ENCODE data around the gene DMRT3. TPM values are rescaled to one million over a fixed set of nuclear protein-coding genes. Genes with fewer than 3 reads are reported as not detected.

The DMRT3 gene
- total RNA-seq, 6 experiments from 2014 or later, result not detected

DNA sequence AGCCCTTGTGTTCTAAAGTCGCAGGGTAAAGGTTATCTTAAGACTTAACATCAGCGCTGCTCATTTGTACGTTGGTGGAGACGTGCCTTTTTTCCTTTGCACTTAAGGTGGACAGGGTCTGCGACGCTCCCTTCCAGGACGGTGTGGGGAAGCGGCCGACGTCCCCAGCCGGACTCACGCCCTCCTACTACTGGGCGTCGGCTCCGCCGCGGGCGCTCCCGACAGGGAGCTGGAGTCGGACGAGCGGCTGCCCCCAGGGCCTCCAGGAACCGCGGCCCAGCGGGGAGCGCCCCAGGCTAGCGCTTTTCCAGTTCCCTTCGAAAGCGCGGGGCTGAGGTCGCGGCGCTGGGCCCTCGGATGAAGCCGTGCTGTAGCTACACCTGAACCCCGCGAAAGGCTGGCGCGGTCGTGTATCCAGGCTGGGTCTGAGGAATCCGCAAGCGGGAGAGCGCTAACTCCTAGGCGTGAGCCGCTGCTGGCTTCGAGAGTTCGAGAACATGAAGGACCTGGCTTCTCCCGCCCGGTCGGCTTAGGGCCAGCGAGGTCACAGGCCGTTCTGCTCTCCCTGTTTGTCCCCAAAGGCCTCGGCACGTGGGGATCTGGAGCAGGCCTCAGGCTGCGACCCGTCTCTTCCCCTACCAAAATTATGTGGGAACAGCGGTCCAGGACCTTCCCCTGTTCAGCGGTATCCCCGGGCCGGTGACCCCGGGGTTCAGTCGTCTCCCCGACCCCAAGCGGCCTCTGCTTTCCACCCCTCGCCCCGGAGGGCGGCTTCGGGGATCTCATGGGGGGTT, 3.8 kb upstream of the DMRT3 start:
- H3K27me3 Mint-ChIP-seq (ENCODE audit: insufficient read depth), result peaks cover 59% of the 10 kb centered on the region

DNA sequence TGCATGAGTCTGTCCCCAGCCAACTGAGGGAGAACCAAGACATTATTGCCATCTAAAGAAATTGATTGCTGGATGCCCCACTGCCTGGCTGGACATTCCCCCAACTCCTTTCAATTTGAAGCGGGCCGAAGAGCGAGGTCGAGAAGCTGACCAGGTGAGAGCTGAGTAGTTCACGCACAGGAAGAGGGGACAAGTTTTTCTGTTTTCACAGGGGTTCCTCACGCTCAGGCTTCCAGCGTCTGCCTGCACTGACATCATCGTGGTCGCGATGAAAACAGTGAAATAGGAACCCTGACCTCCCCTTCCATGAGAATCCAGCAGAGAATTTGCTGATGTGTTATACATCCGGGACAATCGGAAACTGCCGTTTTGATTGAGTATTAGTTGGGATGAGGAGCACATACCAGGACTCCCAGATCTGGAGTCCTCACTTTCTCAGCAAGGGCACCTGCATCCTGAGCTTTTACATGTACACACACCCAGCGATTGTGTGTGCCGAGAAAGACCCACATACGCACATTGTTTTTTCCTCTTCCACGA, 3.1 kb upstream of the DMRT3 start:
- Mint-ChIP-seq H3K27ac (no peak overlapping the region), H3K4me3 (no peak overlapping the region), H3K9me3 (peaks cover 4% of the 10 kb centered on the region; the same call in 1 of the 2 replicates), H3K27me3 (ENCODE audit: insufficient read depth) (peaks cover 63% of the 10 kb centered on the region), H3K36me3 (ENCODE audit: low read depth) (0 out of 2 replicates have a peak, but pooled peaks cover 5% of the 10 kb centered on the region), H3K4me1 (ENCODE audit: low read depth) (peaks cover under 1% of the 10 kb centered on the region)
- no peak for DNase-seq
- TF ChIP-seq, protein P1, sequence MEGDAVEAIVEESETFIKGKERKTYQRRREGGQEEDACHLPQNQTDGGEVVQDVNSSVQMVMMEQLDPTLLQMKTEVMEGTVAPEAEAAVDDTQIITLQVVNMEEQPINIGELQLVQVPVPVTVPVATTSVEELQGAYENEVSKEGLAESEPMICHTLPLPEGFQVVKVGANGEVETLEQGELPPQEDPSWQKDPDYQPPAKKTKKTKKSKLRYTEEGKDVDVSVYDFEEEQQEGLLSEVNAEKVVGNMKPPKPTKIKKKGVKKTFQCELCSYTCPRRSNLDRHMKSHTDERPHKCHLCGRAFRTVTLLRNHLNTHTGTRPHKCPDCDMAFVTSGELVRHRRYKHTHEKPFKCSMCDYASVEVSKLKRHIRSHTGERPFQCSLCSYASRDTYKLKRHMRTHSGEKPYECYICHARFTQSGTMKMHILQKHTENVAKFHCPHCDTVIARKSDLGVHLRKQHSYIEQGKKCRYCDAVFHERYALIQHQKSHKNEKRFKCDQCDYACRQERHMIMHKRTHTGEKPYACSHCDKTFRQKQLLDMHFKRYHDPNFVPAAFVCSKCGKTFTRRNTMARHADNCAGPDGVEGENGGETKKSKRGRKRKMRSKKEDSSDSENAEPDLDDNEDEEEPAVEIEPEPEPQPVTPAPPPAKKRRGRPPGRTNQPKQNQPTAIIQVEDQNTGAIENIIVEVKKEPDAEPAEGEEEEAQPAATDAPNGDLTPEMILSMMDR (IDR thresholded peaks at IDR 0.05), result no peak

More for the DNA sequence above, 3.8 kb upstream of the DMRT3 start:
- H3K4me3 Mint-ChIP-seq, result no peak overlapping the region
- TF ChIP-seq, protein P1 (IDR thresholded peaks at IDR 0.05), result no peak
- no peak for DNase-seq
- peaks cover 4% of the 10 kb centered on the region; the same call in 1 of the 2 replicates for H3K9me3 Mint-ChIP-seq
- H3K36me3 Mint-ChIP-seq (ENCODE audit: low read depth), result 0 out of 2 replicates have a peak, but pooled peaks cover 5% of the 10 kb centered on the region
- peaks cover 7% of the 10 kb centered on the region for H3K4me1 Mint-ChIP-seq (ENCODE audit: low read depth)
- H3K27ac Mint-ChIP-seq, result no peak overlapping the region

DNA sequence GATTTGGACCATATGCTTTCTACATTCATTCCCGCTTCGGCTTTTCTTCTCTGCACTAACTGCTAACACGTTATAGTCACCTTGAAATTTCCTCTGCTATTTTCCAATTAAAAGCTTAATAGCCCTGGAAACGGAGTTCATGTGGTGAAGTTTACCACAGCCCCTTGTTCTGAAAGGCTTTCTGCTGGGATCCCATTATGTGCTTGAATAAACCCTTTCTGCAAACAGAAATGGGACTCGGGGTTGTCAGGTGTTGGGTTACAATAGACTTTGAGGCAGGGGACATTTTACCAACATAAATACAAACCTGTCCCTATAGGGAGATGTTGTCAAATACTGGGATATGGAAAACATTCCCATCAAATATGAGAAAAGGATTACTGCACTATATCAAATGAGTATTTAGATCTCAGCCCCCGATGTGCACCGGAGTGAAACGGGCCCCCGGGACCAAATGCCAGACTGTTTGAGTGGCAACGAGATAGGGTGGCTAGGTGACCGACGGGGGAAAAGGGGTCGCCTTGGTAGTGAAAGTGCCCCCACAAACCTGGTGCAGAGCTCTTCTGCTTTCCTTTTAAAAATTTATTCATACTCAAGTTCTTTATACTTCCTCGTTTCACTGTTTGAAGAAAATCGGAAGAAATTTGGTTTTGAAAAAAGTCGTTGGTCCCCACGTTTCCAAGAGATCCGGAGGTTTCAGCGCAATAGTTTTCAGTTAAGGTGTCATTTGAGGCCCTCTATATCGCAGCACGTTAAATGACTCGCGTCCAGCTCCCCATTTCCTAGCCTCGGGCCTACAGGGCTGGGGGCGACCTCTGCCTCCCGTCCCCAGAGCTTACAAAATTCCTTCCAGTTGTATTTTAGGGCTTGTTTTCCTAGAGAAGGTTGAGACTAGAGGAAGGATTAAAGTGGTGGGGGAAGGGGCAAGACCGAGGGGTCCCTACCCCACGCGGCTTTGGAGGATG, 2.1 kb upstream of the DMRT3 start:
- Mint-ChIP-seq H3K9me3 (peaks cover 4% of the 10 kb centered on the region; the same call in 1 of the 2 replicates), H3K36me3 (ENCODE audit: low read depth) (0 out of 2 replicates have a peak, but pooled peaks cover 5% of the 10 kb centered on the region), H3K4me1 (ENCODE audit: low read depth) (no peaks in the 10 kb centered on the region), H3K4me3 (no peak overlapping the region), H3K27ac (no peak overlapping the region), H3K27me3 (ENCODE audit: insufficient read depth) (peaks cover 65% of the 10 kb centered on the region)
- TF ChIP-seq, protein P1 (IDR thresholded peaks at IDR 0.05), result no peak
- DNase-seq, result no peak

DNA sequence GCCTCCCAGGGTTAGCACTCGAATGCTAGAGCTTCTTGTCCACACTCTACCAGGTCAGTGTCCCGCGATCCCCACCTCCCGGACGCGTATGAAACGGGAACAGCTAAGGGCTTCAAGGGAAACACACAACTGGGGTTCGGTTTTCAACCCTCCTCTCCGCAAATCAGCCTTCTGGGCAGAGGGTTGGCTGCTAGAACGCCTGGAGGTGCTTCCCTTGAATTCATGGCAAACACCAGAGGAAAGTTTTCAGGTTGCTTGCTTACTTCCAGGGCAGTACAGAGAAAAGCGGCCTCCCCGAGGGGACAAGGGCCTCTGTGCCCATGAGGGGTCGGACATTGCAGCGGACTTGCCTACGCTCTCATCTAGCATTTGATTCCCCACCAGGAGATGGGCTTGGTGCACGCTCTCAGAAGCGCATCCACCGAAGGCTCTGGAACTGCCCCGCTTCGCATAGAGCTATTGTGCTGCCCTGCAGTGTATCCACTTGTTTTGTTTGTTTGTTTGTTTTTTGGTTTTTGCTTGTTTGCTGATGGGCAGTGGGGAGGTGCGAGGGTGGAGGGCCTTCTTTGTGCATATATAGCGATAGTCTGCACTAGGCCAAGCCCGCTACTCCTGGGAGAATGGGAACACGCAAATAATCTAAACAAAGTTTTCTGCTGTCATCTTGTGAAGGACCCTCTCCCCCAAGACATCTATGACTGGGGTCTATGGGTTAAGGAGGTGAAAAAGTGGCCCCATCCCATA, 1.3 kb upstream of the DMRT3 start:
- no peak overlapping the region for H3K4me3 Mint-ChIP-seq
- H3K27ac Mint-ChIP-seq, result no peak overlapping the region
- DNase-seq, result no peak
- H3K36me3 Mint-ChIP-seq (ENCODE audit: low read depth), result 0 out of 2 replicates have a peak, but pooled peaks cover 5% of the 10 kb centered on the region
- peaks cover 66% of the 10 kb centered on the region for H3K27me3 Mint-ChIP-seq (ENCODE audit: insufficient read depth)
- H3K4me1 Mint-ChIP-seq (ENCODE audit: low read depth), result no peaks in the 10 kb centered on the region
- H3K9me3 Mint-ChIP-seq, result peaks cover 4% of the 10 kb centered on the region; the same call in 1 of the 2 replicates
- TF ChIP-seq, protein P1 (IDR thresholded peaks at IDR 0.05), result no peak

Data from HFFc6 (cell line).